ENCODE data around the gene SETX.

SETX gene

GRCh38 chr9:132350861-132351315 is 3.9 kb downstream of the SETX start:
- Histone ChIP-seq H3K36me3 (ENCODE audit: control insufficient read depth, insufficient read depth, low read length, severe bottlenecking) (peaks cover 67% of the 10 kb centered on the region), H3K9me3 (ENCODE audit: control insufficient read depth, low read length) (no peaks in the 10 kb centered on the region), H3K9ac (ENCODE audit: low read length) (peak overlapping the region; percentile 57), H3K4me3 (ENCODE audit: low read length) (peak overlapping the region; percentile 71), H3K27me3 (replicated peaks; ENCODE audit: control insufficient read depth, insufficient read depth, low read length) (no peaks in the 10 kb centered on the region), H3K4me1 (ENCODE audit: control insufficient read depth, insufficient read depth, low read length) (peaks cover 37% of the 10 kb centered on the region)
- peak; percentile 16 for DNase-seq (ENCODE audit: low read depth)

GRCh38 chr9:132348676-132349075 is 6.1 kb downstream of the SETX start:
- no peak for DNase-seq (ENCODE audit: low read depth)
- Histone ChIP-seq H3K27me3 (replicated peaks; ENCODE audit: control insufficient read depth, insufficient read depth, low read length) (no peaks in the 10 kb centered on the region), H3K9me3 (ENCODE audit: control insufficient read depth, low read length) (no peaks in the 10 kb centered on the region), H3K9ac (ENCODE audit: low read length) (no peak overlapping the region), H3K36me3 (ENCODE audit: control insufficient read depth, insufficient read depth, low read length, severe bottlenecking) (peaks cover 89% of the 10 kb centered on the region), H3K4me3 (ENCODE audit: low read length) (no peak overlapping the region), H3K4me1 (ENCODE audit: control insufficient read depth, insufficient read depth, low read length) (peaks cover 34% of the 10 kb centered on the region)

GRCh38 chr9:132346177-132346576 is 8.6 kb downstream of the SETX start:
- no peak overlapping the region for H3K9ac ChIP-seq (ENCODE audit: low read length)
- H3K9me3 ChIP-seq (ENCODE audit: control insufficient read depth, low read length): no peaks in the 10 kb centered on the region
- peaks cover 11% of the 10 kb centered on the region for H3K4me1 ChIP-seq (ENCODE audit: control insufficient read depth, insufficient read depth, low read length)
- H3K4me3 ChIP-seq (ENCODE audit: low read length): no peak overlapping the region
- peaks cover 92% of the 10 kb centered on the region for H3K36me3 ChIP-seq (ENCODE audit: control insufficient read depth, insufficient read depth, low read length, severe bottlenecking)
- no peaks in the 10 kb centered on the region for H3K27me3 ChIP-seq (replicated peaks; ENCODE audit: control insufficient read depth, insufficient read depth, low read length)
- DNase-seq (ENCODE audit: low read depth): no peak

DNA sequence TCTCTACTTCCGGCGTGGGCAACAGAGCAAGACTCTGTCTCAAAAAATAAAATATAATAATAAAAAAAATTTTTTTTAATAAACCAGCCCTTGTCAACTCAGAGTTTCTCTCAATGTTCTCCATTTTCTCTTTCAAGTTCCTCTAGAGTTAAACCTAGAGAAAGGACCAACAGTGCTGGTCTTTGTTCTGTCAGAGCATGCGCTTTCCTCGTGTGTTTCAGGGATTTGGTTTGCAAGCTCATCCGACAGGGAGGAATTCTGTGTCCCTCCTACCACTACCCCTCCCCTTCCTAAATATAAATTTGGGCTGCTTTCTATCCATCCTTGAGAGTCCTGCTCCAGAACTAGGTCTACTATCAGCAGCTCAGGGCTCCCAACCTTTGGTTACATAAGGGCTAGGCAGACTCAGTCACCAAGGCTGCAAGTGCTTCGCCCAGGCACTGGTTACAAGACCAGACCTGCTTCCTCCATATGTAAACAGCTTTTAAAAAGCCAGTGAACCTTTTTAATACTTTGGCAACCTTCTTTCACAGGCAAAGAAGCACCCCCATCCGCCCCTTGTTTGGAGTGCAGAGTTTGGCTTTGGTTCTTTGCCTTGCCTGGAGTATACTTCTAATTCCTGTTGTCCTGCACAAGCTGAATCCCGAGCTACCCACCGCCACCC is 13.5 kb downstream of the SETX start:
- peaks cover 96% of the 10 kb centered on the region for H3K36me3 ChIP-seq (ENCODE audit: control insufficient read depth, insufficient read depth, low read length, severe bottlenecking)

GRCh38 chr9:132334364-132334763 is 20.4 kb downstream of the SETX start:
- no peak overlapping the region for H3K4me3 ChIP-seq (ENCODE audit: low read length)
- no peak overlapping the region for H3K9ac ChIP-seq (ENCODE audit: low read length)
- no peaks in the 10 kb centered on the region for H3K4me1 ChIP-seq (ENCODE audit: control insufficient read depth, insufficient read depth, low read length)
- peaks cover 93% of the 10 kb centered on the region for H3K36me3 ChIP-seq (ENCODE audit: control insufficient read depth, insufficient read depth, low read length, severe bottlenecking)
- no peaks in the 10 kb centered on the region for H3K9me3 ChIP-seq (ENCODE audit: control insufficient read depth, low read length)
- H3K27me3 ChIP-seq (replicated peaks; ENCODE audit: control insufficient read depth, insufficient read depth, low read length): no peaks in the 10 kb centered on the region
- no peak for DNase-seq (ENCODE audit: low read depth)

More for the DNA sequence above, 13.5 kb downstream of the SETX start:
- no peaks in the 10 kb centered on the region for H3K27me3 ChIP-seq (replicated peaks; ENCODE audit: control insufficient read depth, insufficient read depth, low read length)
- H3K4me1 ChIP-seq (ENCODE audit: control insufficient read depth, insufficient read depth, low read length): no peaks in the 10 kb centered on the region
- no peak overlapping the region for H3K4me3 ChIP-seq (ENCODE audit: low read length)
- no peak for DNase-seq (ENCODE audit: low read depth)
- no peaks in the 10 kb centered on the region for H3K9me3 ChIP-seq (ENCODE audit: control insufficient read depth, low read length)
- no peak overlapping the region for H3K9ac ChIP-seq (ENCODE audit: low read length)

GRCh38 chr9:132333556-132333955 is 21.2 kb downstream of the SETX start:
- no peaks in the 10 kb centered on the region for H3K4me1 ChIP-seq (ENCODE audit: control insufficient read depth, insufficient read depth, low read length)
- no peak overlapping the region for H3K9ac ChIP-seq (ENCODE audit: low read length)
- H3K4me3 ChIP-seq (ENCODE audit: low read length): no peak overlapping the region
- H3K36me3 ChIP-seq (ENCODE audit: control insufficient read depth, insufficient read depth, low read length, severe bottlenecking): peaks cover 93% of the 10 kb centered on the region
- H3K27me3 ChIP-seq (replicated peaks; ENCODE audit: control insufficient read depth, insufficient read depth, low read length): no peaks in the 10 kb centered on the region
- DNase-seq (ENCODE audit: low read depth): no peak
- H3K9me3 ChIP-seq (ENCODE audit: control insufficient read depth, low read length): no peaks in the 10 kb centered on the region

DNA sequence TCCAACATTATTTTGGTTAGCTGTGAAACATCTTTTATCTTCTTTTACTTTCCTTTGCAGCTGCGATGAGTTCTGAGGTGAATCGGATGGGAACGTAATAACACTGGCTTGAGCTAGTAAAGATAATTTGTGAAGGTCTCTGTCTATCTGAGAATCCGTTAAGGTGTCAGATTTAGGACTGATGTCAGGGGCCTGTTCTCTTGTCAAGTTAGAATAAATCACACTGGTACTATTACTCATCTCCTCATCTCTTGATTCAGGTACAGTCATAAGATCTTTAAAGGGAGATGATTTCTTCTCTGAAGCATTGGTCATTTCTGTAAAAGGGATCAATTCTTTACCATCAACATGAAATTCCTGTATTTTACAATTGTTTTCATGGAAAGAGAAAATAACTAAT is 26.2 kb downstream of the SETX start:
- H3K27me3 ChIP-seq (replicated peaks; ENCODE audit: control insufficient read depth, insufficient read depth, low read length): no peaks in the 10 kb centered on the region
- no peak overlapping the region for H3K4me3 ChIP-seq (ENCODE audit: low read length)
- H3K36me3 ChIP-seq (ENCODE audit: control insufficient read depth, insufficient read depth, low read length, severe bottlenecking): peaks cover 79% of the 10 kb centered on the region
- H3K9me3 ChIP-seq (ENCODE audit: control insufficient read depth, low read length): no peaks in the 10 kb centered on the region
- H3K9ac ChIP-seq (ENCODE audit: low read length): no peak overlapping the region
- DNase-seq (ENCODE audit: low read depth): no peak
- H3K4me1 ChIP-seq (ENCODE audit: control insufficient read depth, insufficient read depth, low read length): no peaks in the 10 kb centered on the region

DNA sequence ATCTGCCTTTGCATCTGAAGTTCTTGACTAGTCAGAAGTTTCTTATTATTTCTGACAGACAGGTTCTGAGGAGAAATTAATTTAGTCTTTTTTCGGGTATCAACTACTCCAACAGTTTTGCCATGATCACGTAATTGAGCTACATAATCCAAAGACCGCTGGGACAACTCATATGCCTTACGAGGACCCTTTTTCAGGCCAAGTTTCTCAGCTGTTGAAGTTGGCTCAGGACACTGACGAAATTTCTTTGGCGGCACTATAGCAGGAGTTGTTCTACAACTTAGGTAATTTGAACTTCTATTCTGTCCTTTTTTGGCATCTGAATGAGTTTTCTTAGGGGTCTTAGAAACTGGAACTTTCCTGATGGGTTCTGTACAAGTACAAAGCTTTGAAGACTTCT is 27.2 kb downstream of the SETX start:
- H3K9me3 ChIP-seq (ENCODE audit: control insufficient read depth, low read length): no peaks in the 10 kb centered on the region
- H3K4me3 ChIP-seq (ENCODE audit: low read length): no peak overlapping the region
- H3K9ac ChIP-seq (ENCODE audit: low read length): no peak overlapping the region
- no peaks in the 10 kb centered on the region for H3K27me3 ChIP-seq (replicated peaks; ENCODE audit: control insufficient read depth, insufficient read depth, low read length)
- H3K4me1 ChIP-seq (ENCODE audit: control insufficient read depth, insufficient read depth, low read length): no peaks in the 10 kb centered on the region
- peaks cover 82% of the 10 kb centered on the region for H3K36me3 ChIP-seq (ENCODE audit: control insufficient read depth, insufficient read depth, low read length, severe bottlenecking)
- DNase-seq (ENCODE audit: low read depth): no peak

GRCh38 chr9:132324425-132324824 is 30.4 kb downstream of the SETX start:
- no peaks in the 10 kb centered on the region for H3K9me3 ChIP-seq (ENCODE audit: control insufficient read depth, low read length)
- no peaks in the 10 kb centered on the region for H3K27me3 ChIP-seq (replicated peaks; ENCODE audit: control insufficient read depth, insufficient read depth, low read length)
- no peak for DNase-seq (ENCODE audit: low read depth)
- no peak overlapping the region for H3K4me3 ChIP-seq (ENCODE audit: low read length)
- H3K9ac ChIP-seq (ENCODE audit: low read length): no peak overlapping the region
- H3K4me1 ChIP-seq (ENCODE audit: control insufficient read depth, insufficient read depth, low read length): no peaks in the 10 kb centered on the region
- peaks cover 70% of the 10 kb centered on the region for H3K36me3 ChIP-seq (ENCODE audit: control insufficient read depth, insufficient read depth, low read length, severe bottlenecking)

GRCh38 chr9:132319421-132320110 is 35.2 kb downstream of the SETX start:
- no peak overlapping the region for H3K4me3 ChIP-seq (ENCODE audit: low read length)
- H3K9ac ChIP-seq (ENCODE audit: low read length): no peak overlapping the region
- H3K27me3 ChIP-seq (replicated peaks; ENCODE audit: control insufficient read depth, insufficient read depth, low read length): no peaks in the 10 kb centered on the region
- H3K4me1 ChIP-seq (ENCODE audit: control insufficient read depth, insufficient read depth, low read length): no peaks in the 10 kb centered on the region
- H3K36me3 ChIP-seq (ENCODE audit: control insufficient read depth, insufficient read depth, low read length, severe bottlenecking): peaks cover 64% of the 10 kb centered on the region
- peak; percentile 12 for DNase-seq (ENCODE audit: low read depth)
- no peaks in the 10 kb centered on the region for H3K9me3 ChIP-seq (ENCODE audit: control insufficient read depth, low read length)

DNA sequence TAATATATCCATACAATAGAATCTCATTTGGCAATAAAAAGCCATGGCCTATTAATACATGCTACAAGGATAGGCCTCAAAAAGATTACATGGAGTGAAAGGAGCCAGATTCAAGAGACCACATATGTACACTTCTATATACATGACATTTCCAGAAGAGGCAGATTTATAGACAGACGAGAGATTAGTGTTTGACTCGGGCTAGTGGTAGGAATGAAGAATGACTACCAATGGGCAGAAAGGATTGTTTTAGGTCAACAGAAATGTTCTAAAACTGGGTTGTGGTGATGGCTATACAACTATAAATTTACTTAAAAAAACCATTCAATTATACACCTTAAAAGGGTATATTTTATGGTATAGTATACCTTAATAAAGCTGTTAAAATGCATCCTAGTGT is 41.9 kb downstream of the SETX start:
- no peak overlapping the region for H3K4me3 ChIP-seq (ENCODE audit: low read length)
- no peak for DNase-seq (ENCODE audit: low read depth)
- no peaks in the 10 kb centered on the region for H3K27me3 ChIP-seq (replicated peaks; ENCODE audit: control insufficient read depth, insufficient read depth, low read length)
- peaks cover 65% of the 10 kb centered on the region for H3K36me3 ChIP-seq (ENCODE audit: control insufficient read depth, insufficient read depth, low read length, severe bottlenecking)
- no peaks in the 10 kb centered on the region for H3K9me3 ChIP-seq (ENCODE audit: control insufficient read depth, low read length)
- H3K4me1 ChIP-seq (ENCODE audit: control insufficient read depth, insufficient read depth, low read length): no peaks in the 10 kb centered on the region
- H3K9ac ChIP-seq (ENCODE audit: low read length): no peak overlapping the region
